ENCODE results near the gene PTPN11.
"Not testable (repeated sequence)": the region's sequence is repeated elsewhere in the genome, so short reads cannot be mapped to it uniquely, and the experiment has no call there.

PTPN11 gene

DNA sequence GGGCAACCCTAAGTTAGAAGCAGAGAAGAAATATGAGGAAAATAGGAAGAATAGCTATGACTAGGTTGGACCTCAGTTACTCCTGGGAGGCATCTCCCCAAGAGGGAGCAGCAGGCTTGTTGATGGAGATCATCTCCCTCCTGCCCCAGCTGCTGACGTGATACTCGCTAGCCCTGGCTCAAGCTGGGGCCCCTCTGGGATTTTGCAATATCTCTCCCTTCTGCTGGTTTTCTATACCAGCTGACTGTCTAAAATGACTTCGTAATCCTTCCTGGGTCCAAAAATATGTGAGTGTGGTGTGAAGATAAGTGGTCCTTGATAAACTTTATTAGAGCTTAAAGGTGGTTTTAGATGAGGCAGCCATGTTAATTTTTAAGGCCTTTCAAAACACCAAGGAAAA lies 32.0 kb upstream of the PTPN11 start:
- H3K4me1 ChIP-seq (ENCODE audit: control insufficient read depth, insufficient read depth, low read length): no peaks in the 10 kb centered on the region
- no peaks in the 10 kb centered on the region for H3K9me3 ChIP-seq (ENCODE audit: control insufficient read depth, insufficient read depth, low read depth, low read length)
- H3K27me3 ChIP-seq (ENCODE audit: control insufficient read depth, insufficient read depth, low read length): no peaks in the 10 kb centered on the region
- no peak overlapping the region for H3K9ac ChIP-seq (ENCODE audit: low read length)
- no peak overlapping the region for H3K4me3 ChIP-seq (ENCODE audit: low read depth, low read length)
- H3K36me3 ChIP-seq (ENCODE audit: control insufficient read depth, insufficient read depth, low read length): no peaks in the 10 kb centered on the region
- no peak overlapping the region for H3K27ac ChIP-seq (ENCODE audit: low read depth, low read length)

DNA sequence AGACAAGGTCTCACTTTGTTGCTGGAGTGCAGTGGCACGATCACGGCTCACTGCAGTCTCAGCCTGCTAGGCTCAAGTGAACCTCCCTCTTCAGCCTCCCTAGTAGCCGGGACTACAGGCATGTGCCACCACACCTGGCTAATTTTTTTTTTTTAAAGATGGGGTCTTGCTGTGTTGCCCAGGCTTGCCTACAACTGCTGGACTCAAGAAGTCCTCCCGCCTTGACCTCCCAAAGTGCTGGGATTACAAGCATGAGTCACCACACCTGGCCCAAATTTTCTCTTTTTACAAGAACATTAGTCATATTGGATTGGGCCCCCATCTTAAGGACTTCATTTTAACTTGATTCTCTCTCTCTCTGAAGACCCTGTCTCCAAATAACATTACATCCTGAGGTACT lies 29.5 kb upstream of the PTPN11 start:
- Histone ChIP-seq H3K9me3 (ENCODE audit: control insufficient read depth, insufficient read depth, low read depth, low read length) (no peaks in the 10 kb centered on the region), H3K9ac (ENCODE audit: low read length) (no peak overlapping the region), H3K4me1 (ENCODE audit: control insufficient read depth, insufficient read depth, low read length) (no peaks in the 10 kb centered on the region), H3K36me3 (ENCODE audit: control insufficient read depth, insufficient read depth, low read length) (no peaks in the 10 kb centered on the region), H3K27ac (ENCODE audit: low read depth, low read length) (no peak overlapping the region), H3K27me3 (ENCODE audit: control insufficient read depth, insufficient read depth, low read length) (no peaks in the 10 kb centered on the region), H3K4me3 (ENCODE audit: low read depth, low read length) (no peak overlapping the region)

DNA sequence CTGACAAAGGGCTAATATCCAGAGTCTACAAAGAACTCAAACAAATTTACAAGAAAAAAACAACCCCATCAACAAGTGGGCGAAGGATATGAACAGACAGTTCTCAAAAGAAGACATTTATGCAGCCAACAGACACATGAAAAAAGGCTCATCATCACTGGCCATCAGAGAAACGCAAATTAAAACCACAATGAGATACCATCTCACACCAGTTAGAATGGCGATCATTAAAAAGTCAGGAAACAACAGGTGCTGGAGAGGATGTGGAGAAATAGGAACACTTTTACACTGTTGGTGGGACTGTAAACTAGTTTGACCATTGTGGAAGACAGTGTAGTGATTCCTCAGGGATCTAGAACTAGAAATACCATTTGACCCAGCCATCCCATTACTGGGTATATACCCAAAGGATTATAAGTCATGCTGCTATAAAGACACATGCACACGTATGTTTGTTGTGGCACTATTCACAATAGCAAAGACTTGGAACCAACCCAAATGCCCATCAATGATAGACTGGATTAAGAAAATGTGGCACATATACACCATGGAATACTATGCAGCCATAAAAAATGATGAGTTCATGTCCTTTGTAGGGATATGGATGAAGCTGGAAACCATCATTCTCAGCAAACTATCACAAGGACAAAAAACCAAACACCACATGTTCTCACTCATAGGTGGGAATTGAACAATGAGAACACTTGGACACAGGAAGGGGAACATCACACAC lies 28.7 kb upstream of the PTPN11 start:
- not testable (repeated sequence) for H3K4me3 ChIP-seq (ENCODE audit: low read depth, low read length); H3K4me1 ChIP-seq (ENCODE audit: control insufficient read depth, insufficient read depth, low read length); H3K27ac ChIP-seq (ENCODE audit: low read depth, low read length); H3K9me3 ChIP-seq (ENCODE audit: control insufficient read depth, insufficient read depth, low read depth, low read length); H3K9ac ChIP-seq (ENCODE audit: low read length); H3K27me3 ChIP-seq (ENCODE audit: control insufficient read depth, insufficient read depth, low read length); H3K36me3 ChIP-seq (ENCODE audit: control insufficient read depth, insufficient read depth, low read length)

GRCh38 chr12:112393328-112393727 lies 25.4 kb upstream of the PTPN11 start:
- no peaks in the 10 kb centered on the region for H3K27me3 ChIP-seq (ENCODE audit: control insufficient read depth, insufficient read depth, low read length)
- H3K27ac ChIP-seq (ENCODE audit: low read depth, low read length): no peak overlapping the region
- H3K36me3 ChIP-seq (ENCODE audit: control insufficient read depth, insufficient read depth, low read length): no peaks in the 10 kb centered on the region
- no peak overlapping the region for H3K9ac ChIP-seq (ENCODE audit: low read length)
- no peaks in the 10 kb centered on the region for H3K4me1 ChIP-seq (ENCODE audit: control insufficient read depth, insufficient read depth, low read length)
- H3K9me3 ChIP-seq (ENCODE audit: control insufficient read depth, insufficient read depth, low read depth, low read length): no peaks in the 10 kb centered on the region
- H3K4me3 ChIP-seq (ENCODE audit: low read depth, low read length): no peak overlapping the region

GRCh38 chr12:112401054-112401453 lies 17.7 kb upstream of the PTPN11 start:
- no peak overlapping the region for H3K9ac ChIP-seq (ENCODE audit: low read length)
- H3K36me3 ChIP-seq (ENCODE audit: control insufficient read depth, insufficient read depth, low read length): peaks cover 21% of the 10 kb centered on the region
- H3K9me3 ChIP-seq (ENCODE audit: control insufficient read depth, insufficient read depth, low read depth, low read length): no peaks in the 10 kb centered on the region
- no peak overlapping the region for H3K27ac ChIP-seq (ENCODE audit: low read depth, low read length)
- no peaks in the 10 kb centered on the region for H3K4me1 ChIP-seq (ENCODE audit: control insufficient read depth, insufficient read depth, low read length)
- H3K4me3 ChIP-seq (ENCODE audit: low read depth, low read length): no peak overlapping the region
- no peaks in the 10 kb centered on the region for H3K27me3 ChIP-seq (ENCODE audit: control insufficient read depth, insufficient read depth, low read length)

DNA sequence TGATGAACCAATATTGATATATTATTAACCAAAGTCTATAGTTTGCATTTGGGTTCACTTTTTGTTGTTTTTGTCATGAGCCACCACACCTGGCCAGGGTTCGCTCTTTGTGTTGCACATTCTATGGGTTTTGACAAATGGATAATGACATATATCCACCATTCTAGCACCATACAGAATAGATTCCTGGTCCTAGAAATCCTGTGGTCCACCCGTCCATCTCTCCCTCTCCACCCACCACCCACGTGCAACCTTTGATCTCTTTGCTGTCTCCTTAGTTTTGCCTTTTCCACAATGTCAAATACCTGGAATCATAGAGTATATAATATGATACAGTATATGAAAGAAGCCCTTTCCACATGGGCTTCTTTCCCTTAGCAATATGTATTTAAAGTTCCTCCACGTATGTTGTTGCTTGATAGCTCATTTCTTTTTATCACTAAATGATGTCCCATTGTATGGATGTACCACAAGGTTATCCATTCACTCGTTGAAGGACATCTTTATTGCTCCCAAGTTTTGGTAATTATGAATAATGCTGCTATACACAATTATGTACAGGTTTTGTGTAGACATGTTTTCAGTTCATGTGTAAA lies 16.7 kb upstream of the PTPN11 start:
- no peaks in the 10 kb centered on the region for H3K9me3 ChIP-seq (ENCODE audit: control insufficient read depth, insufficient read depth, low read depth, low read length)
- no peaks in the 10 kb centered on the region for H3K27me3 ChIP-seq (ENCODE audit: control insufficient read depth, insufficient read depth, low read length)
- no peaks in the 10 kb centered on the region for H3K4me1 ChIP-seq (ENCODE audit: control insufficient read depth, insufficient read depth, low read length)
- H3K27ac ChIP-seq (ENCODE audit: low read depth, low read length): no peak overlapping the region
- H3K9ac ChIP-seq (ENCODE audit: low read length): no peak overlapping the region
- no peak overlapping the region for H3K4me3 ChIP-seq (ENCODE audit: low read depth, low read length)
- H3K36me3 ChIP-seq (ENCODE audit: control insufficient read depth, insufficient read depth, low read length): peaks cover 30% of the 10 kb centered on the region

GRCh38 chr12:112406519-112407488 lies 11.9 kb upstream of the PTPN11 start:
- Histone ChIP-seq H3K9ac (ENCODE audit: low read length) (no peak overlapping the region), H3K4me1 (ENCODE audit: control insufficient read depth, insufficient read depth, low read length) (0 out of 2 replicates have a peak, but pooled peaks cover 5% of the 10 kb centered on the region), H3K36me3 (ENCODE audit: control insufficient read depth, insufficient read depth, low read length) (peaks cover 49% of the 10 kb centered on the region), H3K4me3 (ENCODE audit: low read depth, low read length) (peak overlapping the region; percentile 93; the same call in 1 of the 2 replicates), H3K27me3 (ENCODE audit: control insufficient read depth, insufficient read depth, low read length) (0 out of 2 replicates have a peak, but pooled peaks cover 2% of the 10 kb centered on the region), H3K9me3 (ENCODE audit: control insufficient read depth, insufficient read depth, low read depth, low read length) (no peaks in the 10 kb centered on the region), H3K27ac (ENCODE audit: low read depth, low read length) (no peak overlapping the region)

DNA sequence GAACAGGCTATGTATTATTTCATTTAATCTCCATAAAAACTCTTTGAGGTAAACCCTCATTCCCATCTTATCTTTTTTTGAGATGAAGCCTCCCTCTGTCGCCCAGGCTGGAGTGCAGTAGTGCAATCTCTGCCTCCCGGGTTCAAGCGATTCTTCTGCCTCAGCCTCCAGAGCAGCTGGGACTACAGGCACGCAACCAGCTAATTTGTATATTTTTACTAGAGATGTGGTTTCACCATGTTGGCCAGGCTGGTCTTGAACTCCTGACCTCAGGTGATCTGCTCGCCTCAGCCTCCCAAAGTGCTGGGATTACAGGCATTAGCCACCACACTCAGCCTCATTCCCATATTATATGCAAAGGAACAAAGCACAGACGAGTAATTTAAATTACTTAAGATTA lies 11.1 kb upstream of the PTPN11 start:
- H3K9ac ChIP-seq (ENCODE audit: low read length); H3K4me1 ChIP-seq (ENCODE audit: control insufficient read depth, insufficient read depth, low read length); H3K27ac ChIP-seq (ENCODE audit: low read depth, low read length); H3K27me3 ChIP-seq (ENCODE audit: control insufficient read depth, insufficient read depth, low read length); H3K9me3 ChIP-seq (ENCODE audit: control insufficient read depth, insufficient read depth, low read depth, low read length): not testable (repeated sequence)
- peak overlapping the region; percentile 93 for H3K4me3 ChIP-seq (ENCODE audit: low read depth, low read length)
- peaks cover 49% of the 10 kb centered on the region for H3K36me3 ChIP-seq (ENCODE audit: control insufficient read depth, insufficient read depth, low read length)

DNA sequence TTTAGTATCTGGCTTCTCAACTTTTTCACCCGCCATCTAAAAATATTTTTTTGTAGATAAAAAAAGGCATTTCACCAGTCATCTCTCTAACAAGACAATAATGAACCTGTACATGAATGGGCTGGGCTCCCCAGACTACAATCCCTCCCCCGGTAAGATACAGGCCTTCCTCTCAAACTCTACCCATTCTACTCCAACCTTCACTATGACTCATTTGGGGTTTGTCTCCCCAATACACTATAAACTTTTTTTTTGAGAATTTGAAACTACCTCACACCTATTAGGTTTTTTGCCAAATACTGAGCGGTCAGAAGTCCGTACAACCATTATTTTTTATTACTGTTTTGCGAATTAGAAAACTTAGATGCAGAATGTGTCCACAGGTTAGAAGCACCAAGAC lies 10.1 kb upstream of the PTPN11 start:
- Histone ChIP-seq H3K4me1 (ENCODE audit: control insufficient read depth, insufficient read depth, low read length) (0 out of 2 replicates have a peak, but pooled peaks cover 5% of the 10 kb centered on the region), H3K4me3 (ENCODE audit: low read depth, low read length) (peak overlapping the region; percentile 93), H3K9ac (ENCODE audit: low read length) (peak overlapping the region; percentile 97), H3K9me3 (ENCODE audit: control insufficient read depth, insufficient read depth, low read depth, low read length) (no peaks in the 10 kb centered on the region), H3K36me3 (ENCODE audit: control insufficient read depth, insufficient read depth, low read length) (peaks cover 49% of the 10 kb centered on the region), H3K27me3 (ENCODE audit: control insufficient read depth, insufficient read depth, low read length) (0 out of 2 replicates have a peak, but pooled peaks cover 2% of the 10 kb centered on the region), H3K27ac (ENCODE audit: low read depth, low read length) (peak overlapping the region; percentile 99)

- Histone ChIP-seq H3K36me3 (ENCODE audit: control insufficient read depth, insufficient read depth, low read length) (peaks cover 45% of the 10 kb centered on the region), H3K4me1 (ENCODE audit: control insufficient read depth, insufficient read depth, low read length) (0 out of 2 replicates have a peak, but pooled peaks cover 5% of the 10 kb centered on the region), H3K4me3 (ENCODE audit: low read depth, low read length) (peak within 1 kb of the TSS; percentile 93), H3K27me3 (ENCODE audit: control insufficient read depth, insufficient read depth, low read length) (0 out of 2 replicates have a peak, but pooled peaks cover 2% of the 10 kb centered on the region), H3K9me3 (ENCODE audit: control insufficient read depth, insufficient read depth, low read depth, low read length) (no peaks in the 10 kb centered on the region), H3K9ac (ENCODE audit: low read length) (peak within 1 kb of the TSS; percentile 97), H3K27ac (ENCODE audit: low read depth, low read length) (peak within 1 kb of the TSS; percentile 99)
These were observed 9.5 kb upstream of the PTPN11 start, which contains the start of gene RPL6 for GRCh38 chr12:112409064-112409905. Gene RPL6, minus strand, starts transcription at chr12:112409605. Its CDS starts 949 bp downstream, at chr12:112408656.
